Measurements from ENCODE around the gene MYO1G. TPM values are rescaled to one million over a fixed set of nuclear protein-coding genes. Genes with fewer than 3 reads are reported as not detected.
A peak's percentile ranks its signal among the peaks of the same experiment; 100 is the strongest.

Gene MYO1G
- total RNA-seq, 2 donors from 2014 or later, result 0.78 to 2.2 TPM

- peaks cover 42% of the 10 kb centered on the region for H3K36me3 ChIP-seq
Measured at GRCh38 chr7:44985033-44985695, 6.3 kb upstream of the MYO1G start.

GRCh38 chr7:44984478-44984758 lies 5.6 kb upstream of the MYO1G start:
- Histone ChIP-seq H3K27ac (no peak overlapping the region), H3K27me3 (no peaks in the 10 kb centered on the region), H3K4me3 (no peak overlapping the region), H3K4me1 (peaks cover 0 to 21% of the 10 kb centered on the region in 2 donors), H3K36me3 (peaks cover 42% of the 10 kb centered on the region), H3K9me3 (no peaks in the 10 kb centered on the region)
- no peak for TF ChIP-seq CTCF (IDR thresholded peaks at IDR 0.05)
- no peak for DNase-seq (ENCODE audit: low spot score)

More at GRCh38 chr7:44985033-44985695, 6.3 kb upstream of the MYO1G start:
- Histone ChIP-seq H3K27me3 (no peaks in the 10 kb centered on the region), H3K9me3 (no peaks in the 10 kb centered on the region), H3K27ac (peak overlapping the region; percentile 95 to 99), H3K4me1 (peaks cover 0 to 20% of the 10 kb centered on the region in 2 donors), H3K4me3 (peak overlapping the region in 1 of 2 donors; percentile 60)
- no peak for DNase-seq (ENCODE audit: low spot score)
- TF ChIP-seq CTCF (IDR thresholded peaks at IDR 0.05), result no peak

- Histone ChIP-seq H3K9me3 (no peaks in the 10 kb centered on the region), H3K36me3 (peaks cover 42% of the 10 kb centered on the region), H3K4me3 (no peak overlapping the region), H3K27ac (no peak overlapping the region), H3K4me1 (peaks cover 0 to 21% of the 10 kb centered on the region in 2 donors), H3K27me3 (no peaks in the 10 kb centered on the region)
- DNase-seq (ENCODE audit: low spot score), result no peak
- TF ChIP-seq CTCF (IDR thresholded peaks at IDR 0.05), result no peak
Measured at GRCh38 chr7:44983742-44984477, 5.1 kb upstream of the MYO1G start.

- TF ChIP-seq CTCF (IDR thresholded peaks at IDR 0.05), result no peak
- no peaks in the 10 kb centered on the region for H3K27me3 ChIP-seq
- DNase-seq (ENCODE audit: low spot score), result no peak
- H3K27ac ChIP-seq, result no peak overlapping the region
- no peaks in the 10 kb centered on the region for H3K9me3 ChIP-seq
- H3K36me3 ChIP-seq, result peaks cover 42% of the 10 kb centered on the region
- H3K4me3 ChIP-seq, result no peak overlapping the region
- H3K4me1 ChIP-seq, result peaks cover 0 to 21% of the 10 kb centered on the region in 2 donors
Measured at GRCh38 chr7:44982970-44983369, 4.2 kb upstream of the MYO1G start.

GRCh38 chr7:44982535-44982923 lies 3.7 kb upstream of the MYO1G start:
- H3K4me3 ChIP-seq, result no peak overlapping the region
- peaks cover 0 to 21% of the 10 kb centered on the region in 2 donors for H3K4me1 ChIP-seq
- H3K9me3 ChIP-seq, result no peaks in the 10 kb centered on the region
- no peaks in the 10 kb centered on the region for H3K27me3 ChIP-seq
- DNase-seq (ENCODE audit: low spot score), result no peak
- no peak overlapping the region for H3K27ac ChIP-seq
- TF ChIP-seq CTCF (IDR thresholded peaks at IDR 0.05), result no peak
- H3K36me3 ChIP-seq, result peaks cover 42% of the 10 kb centered on the region

Data from right atrium auricular region (tissue), 2 donors.